OCI-LY1 (cell line): ENCODE results near the gene FBN1.

ENCODE experiments used
- CTCF ChIP-seq: fragments of 200-600 bp; sonication (generic), shearing (Covaris generic); IDR thresholded peaks from 2 replicates; pipeline ENCODE4 v1.5.1; 2017; ENCODE audit warnings: mild to moderate bottlenecking, antibody characterized with exemption, low read length, moderate library complexity, mixed read lengths
- EZH2 ChIP-seq: fragments of 200-600 bp; sonication (generic), shearing (Covaris generic); IDR thresholded peaks from 2 replicates; pipeline ENCODE4 v1.8.0; 2017; ENCODE audit warnings: borderline replicate concordance, mixed run types, mild to moderate bottlenecking, antibody characterized with exemption, low read length, moderate library complexity, mixed read lengths

GRCh38 chr15:48470096-48470495 lies 175.4 kb downstream of the FBN1 start:
- no peak for TF ChIP-seq CTCF
- TF ChIP-seq EZH2: no peak
